Measurements from ENCODE around the gene DNMT3A. TPM values are rescaled to one million over a fixed set of nuclear protein-coding genes. Genes with fewer than 3 reads are reported as not detected.

DNMT3A gene
- total RNA-seq, 1 experiment from 2014 or later, result 215 TPM

DNA sequence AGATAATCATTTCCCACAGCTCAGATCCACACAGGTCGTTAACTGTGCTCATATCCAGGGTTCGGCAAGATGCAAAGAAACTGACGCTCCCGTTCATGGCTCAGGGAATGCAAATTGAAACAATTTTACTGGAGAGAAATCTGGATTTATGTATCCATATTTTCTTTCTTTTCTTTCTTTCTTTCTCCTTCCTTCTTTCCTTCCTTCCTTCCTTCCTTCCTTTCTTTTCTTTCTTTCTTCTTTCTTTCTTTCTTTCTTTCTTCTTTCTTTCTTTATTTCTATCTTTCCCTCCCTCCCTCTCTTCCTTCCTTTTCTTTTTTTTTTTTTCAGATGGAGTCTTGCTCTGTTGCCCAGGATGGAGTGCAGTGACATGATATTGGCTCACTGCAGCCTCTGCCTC, 153.3 kb downstream of the DNMT3A start:
- Histone ChIP-seq H3K79me2 (ENCODE audit: insufficient read depth, low read length) (no peaks in the 10 kb centered on the region), H3K9ac (ENCODE audit: extremely low read depth, insufficient read length, low read length) (no peak overlapping the region), H3K23me2 (ENCODE audit: insufficient read length, low read depth, low read length, poor library complexity, severe bottlenecking) (no peaks in the 10 kb centered on the region), H3K27me3 (ENCODE audit: insufficient read depth, low read length) (no peaks in the 10 kb centered on the region), H3T11ph (ENCODE audit: low read length) (no peak overlapping the region), H4K5ac (ENCODE audit: insufficient read length, low read depth, low read length) (no peak overlapping the region), H3K9me3 (ENCODE audit: control insufficient read depth, low read depth, low read length) (no peaks in the 10 kb centered on the region), H2BK12ac (ENCODE audit: insufficient read length, low read depth, low read length) (no peak overlapping the region), H3K4ac (ENCODE audit: low read depth, low read length) (no peak overlapping the region), H2BK20ac (ENCODE audit: low read depth, low read length, poor library complexity, severe bottlenecking) (no peak overlapping the region), H4K20me1 (ENCODE audit: control insufficient read depth, insufficient read depth, insufficient read length) (no peaks in the 10 kb centered on the region), H3K79me1 (ENCODE audit: insufficient read depth, low read depth, low read length, poor library complexity, severe bottlenecking) (no peaks in the 10 kb centered on the region), H2AK5ac (ENCODE audit: insufficient read length, low read length) (no peak overlapping the region), H2BK120ac (ENCODE audit: low read depth, low read length, poor library complexity, severe bottlenecking) (no peak overlapping the region), H3K27ac (ENCODE audit: insufficient read length, low read depth, low read length) (no peak overlapping the region), H4K91ac (ENCODE audit: insufficient read length, low read depth, low read length) (no peak overlapping the region), H3K56ac (ENCODE audit: insufficient read length, low read depth, low read length) (no peak overlapping the region), H3K4me2 (ENCODE audit: insufficient read depth, insufficient read length, low read length) (no peak overlapping the region), H2AFZ (ENCODE audit: low read length) (no peak overlapping the region), H2BK15ac (ENCODE audit: low read depth, low read length) (no peak overlapping the region), H3K23ac (ENCODE audit: insufficient read length, low read depth, low read length) (no peak overlapping the region), H3K14ac (ENCODE audit: insufficient read depth, low read length) (no peak overlapping the region), H3K4me1 (ENCODE audit: insufficient read depth, low read length) (no peaks in the 10 kb centered on the region), H4K8ac (replicated peaks; ENCODE audit: insufficient read length, low read depth, low read length) (no peak overlapping the region), H3K18ac (ENCODE audit: insufficient read length, low read depth, low read length) (no peak overlapping the region), H2BK5ac (ENCODE audit: insufficient read length, low read length) (no peak overlapping the region)
- no peak overlapping the region for H3K4me3 Mint-ChIP-seq
- TF ChIP-seq, protein P1, sequence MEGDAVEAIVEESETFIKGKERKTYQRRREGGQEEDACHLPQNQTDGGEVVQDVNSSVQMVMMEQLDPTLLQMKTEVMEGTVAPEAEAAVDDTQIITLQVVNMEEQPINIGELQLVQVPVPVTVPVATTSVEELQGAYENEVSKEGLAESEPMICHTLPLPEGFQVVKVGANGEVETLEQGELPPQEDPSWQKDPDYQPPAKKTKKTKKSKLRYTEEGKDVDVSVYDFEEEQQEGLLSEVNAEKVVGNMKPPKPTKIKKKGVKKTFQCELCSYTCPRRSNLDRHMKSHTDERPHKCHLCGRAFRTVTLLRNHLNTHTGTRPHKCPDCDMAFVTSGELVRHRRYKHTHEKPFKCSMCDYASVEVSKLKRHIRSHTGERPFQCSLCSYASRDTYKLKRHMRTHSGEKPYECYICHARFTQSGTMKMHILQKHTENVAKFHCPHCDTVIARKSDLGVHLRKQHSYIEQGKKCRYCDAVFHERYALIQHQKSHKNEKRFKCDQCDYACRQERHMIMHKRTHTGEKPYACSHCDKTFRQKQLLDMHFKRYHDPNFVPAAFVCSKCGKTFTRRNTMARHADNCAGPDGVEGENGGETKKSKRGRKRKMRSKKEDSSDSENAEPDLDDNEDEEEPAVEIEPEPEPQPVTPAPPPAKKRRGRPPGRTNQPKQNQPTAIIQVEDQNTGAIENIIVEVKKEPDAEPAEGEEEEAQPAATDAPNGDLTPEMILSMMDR (conservative IDR thresholded peaks at IDR 0.05), result no peak
- H3K9me3 Mint-ChIP-seq, result no peaks in the 10 kb centered on the region; a peak in 1 of 5 replicates
- WGBS (ENCODE audit: extremely low coverage, insufficient read length, low lambda C conversion rate), result no CpG with 5 or more reads among the region's 4 CpGs
- no peaks in the 10 kb centered on the region; a peak in 1 of 7 replicates for H3K36me3 Mint-ChIP-seq (ENCODE audit: insufficient read depth in 1 of 3, low read depth in 3 of 3)
- peaks cover 5 to 8% of the 10 kb centered on the region in 2 experiments for H3K4me1 Mint-ChIP-seq
- no peak for DNase-seq
- H3K27me3 Mint-ChIP-seq (ENCODE audit: low read depth), result peaks cover 6% of the 10 kb centered on the region
- no peak overlapping the region for H3K27ac Mint-ChIP-seq

Measured in H9 (cell line).